Measurements from ENCODE around the gene USP32. TPM values are rescaled to one million over a fixed set of nuclear protein-coding genes. Genes with fewer than 3 reads are reported as not detected.
"Not testable (repeated sequence)": the region's sequence is repeated elsewhere in the genome, so short reads cannot be mapped to it uniquely, and the experiment has no call there.

The USP32 gene
- total and polyA plus RNA-seq, 10 of the 15 experiments (the other 5 are each of a cell fraction or from before 2014, with no cell fraction given) = 7.8 to 37.3 (median 25.5) TPM

- TF ChIP-seq IRF3 (IDR thresholded peaks at IDR 0.05) (no peak), POU2F2 (IDR thresholded peaks at IDR 0.05; ENCODE audit: borderline replicate concordance, low read depth, low read length) (no peak), KLF5 (IDR thresholded peaks at IDR 0.05; ENCODE audit: partially characterized antibody) (no peak)
- SMC1A ChIA-PET (ENCODE audit: uncharacterized antibody, unreplicated experiment) = no interaction called here
- in situ Hi-C loops (cut with MboI) = no loop called here
Measured at GRCh38 chr17:60193482-60193881, 198.5 kb downstream of the USP32 start.

GRCh38 chr17:60193032-60193431 lies 198.9 kb downstream of the USP32 start:
- H3K27me3 ChIP-seq (replicated peaks in 1 of 2; ENCODE audit: control insufficient read depth in 2 of 2, insufficient read depth in 2 of 2, low read length in 1 of 2); H2AFZ ChIP-seq (ENCODE audit: control insufficient read depth, low read depth, low read length); H3K4me2 ChIP-seq (ENCODE audit: control insufficient read depth, insufficient read depth); DNase-seq (ENCODE audit: low read depth, low spot score); SMC1A ChIA-PET (ENCODE audit: uncharacterized antibody, unreplicated experiment); H3K4me1 ChIP-seq (ENCODE audit: control insufficient read depth, insufficient read depth, low read length); H3K9me3 ChIP-seq (replicated peaks; ENCODE audit: control insufficient read depth, insufficient read depth, low read length); ATAC-seq; H3K79me2 ChIP-seq (ENCODE audit: control insufficient read depth, insufficient read depth, low read length); CTCF ChIA-PET; H3K4me3 ChIP-seq; BruUV-seq (replicated peaks); FAIRE-seq; in situ Hi-C loops (cut with MboI); H4K20me1 ChIP-seq (ENCODE audit: control insufficient read depth, insufficient read depth); H3K9ac ChIP-seq (ENCODE audit: control insufficient read depth, insufficient read depth, low read length); intact Hi-C loops (cut with micrococcal nuclease; ENCODE audit: unreplicated experiment); H3K27ac ChIP-seq (ENCODE audit: control insufficient read depth, insufficient read depth); H3K36me3 ChIP-seq (ENCODE audit: control insufficient read depth in 2 of 2, insufficient read depth in 2 of 2, low read length in 1 of 2); POLR2A ChIA-PET: not testable (repeated sequence)
- RAD21 ChIA-PET (ENCODE audit: unreplicated experiment) = interaction anchor here (1.4 kb wide), 1 partner anchor 50 kb away, joined by 3 read pairs; no protein-coding TSS in a partner anchor
- WGBS (ENCODE audit: insufficient coverage, insufficient replicate concordance, low lambda C conversion rate, missing lambda C conversion rate) = 67% methylated on average over 3 of the region's 3 CpGs

More at GRCh38 chr17:60193482-60193881, 198.5 kb downstream of the USP32 start:
- CTCF ChIA-PET = no interaction called here
- POLR2A ChIA-PET = no interaction called here
- Histone ChIP-seq H3K27ac (ENCODE audit: control insufficient read depth, insufficient read depth) (no peak overlapping the region), H3K4me1 (ENCODE audit: control insufficient read depth, insufficient read depth, low read length) (no peaks in the 10 kb centered on the region), H3K36me3 (ENCODE audit: control insufficient read depth in 2 of 2, insufficient read depth in 2 of 2, low read length in 1 of 2) (peaks cover 0 to 4% of the 10 kb centered on the region in 2 experiments; a peak in 2 of 4 replicates), H4K20me1 (ENCODE audit: control insufficient read depth, insufficient read depth) (no peaks in the 10 kb centered on the region), H3K4me3 (no peak overlapping the region), H3K79me2 (ENCODE audit: control insufficient read depth, insufficient read depth, low read length) (no peaks in the 10 kb centered on the region), H2AFZ (ENCODE audit: control insufficient read depth, low read depth, low read length) (no peak overlapping the region), H3K4me2 (ENCODE audit: control insufficient read depth, insufficient read depth) (no peak overlapping the region), H3K9ac (ENCODE audit: control insufficient read depth, insufficient read depth, low read length) (no peak overlapping the region), H3K9me3 (replicated peaks; ENCODE audit: control insufficient read depth, insufficient read depth, low read length) (no peaks in the 10 kb centered on the region), H3K27me3 (replicated peaks in 1 of 2; ENCODE audit: control insufficient read depth in 2 of 2, insufficient read depth in 2 of 2, low read length in 1 of 2) (no peaks in the 10 kb centered on the region)
- DNase-seq (ENCODE audit: low read depth, low spot score) = no peak
- 79% methylated on average over 2 of the region's 2 CpGs for WGBS (ENCODE audit: insufficient coverage, insufficient replicate concordance, low lambda C conversion rate, missing lambda C conversion rate)
- RAD21 ChIA-PET (ENCODE audit: unreplicated experiment) = no interaction called here
- no peak for FAIRE-seq
- no TSS peak for BruUV-seq (replicated peaks)
- no peak for ATAC-seq
- intact Hi-C loops (cut with micrococcal nuclease; ENCODE audit: unreplicated experiment) = no loop called here

GRCh38 chr17:60190032-60190431 lies 201.9 kb downstream of the USP32 start:
- intact Hi-C loops (cut with micrococcal nuclease; ENCODE audit: unreplicated experiment); H2AFZ ChIP-seq (ENCODE audit: control insufficient read depth, low read depth, low read length); H3K27me3 ChIP-seq (replicated peaks in 1 of 2; ENCODE audit: control insufficient read depth in 2 of 2, insufficient read depth in 2 of 2, low read length in 1 of 2); RAD21 ChIA-PET (ENCODE audit: unreplicated experiment); in situ Hi-C loops (cut with MboI); H3K9ac ChIP-seq (ENCODE audit: control insufficient read depth, insufficient read depth, low read length); H3K79me2 ChIP-seq (ENCODE audit: control insufficient read depth, insufficient read depth, low read length); BruUV-seq (replicated peaks); CTCF ChIA-PET; FAIRE-seq; POLR2A ChIA-PET; H3K4me1 ChIP-seq (ENCODE audit: control insufficient read depth, insufficient read depth, low read length); H3K4me3 ChIP-seq; H3K27ac ChIP-seq (ENCODE audit: control insufficient read depth, insufficient read depth); DNase-seq (ENCODE audit: low read depth, low spot score); H3K9me3 ChIP-seq (replicated peaks; ENCODE audit: control insufficient read depth, insufficient read depth, low read length); H3K36me3 ChIP-seq (ENCODE audit: control insufficient read depth in 2 of 2, insufficient read depth in 2 of 2, low read length in 1 of 2); ATAC-seq; H4K20me1 ChIP-seq (ENCODE audit: control insufficient read depth, insufficient read depth); H3K4me2 ChIP-seq (ENCODE audit: control insufficient read depth, insufficient read depth): not testable (repeated sequence)
- 97% methylated on average over 4 of the region's 4 CpGs for WGBS (ENCODE audit: insufficient coverage, insufficient replicate concordance, low lambda C conversion rate, missing lambda C conversion rate)
- SMC1A ChIA-PET (ENCODE audit: uncharacterized antibody, unreplicated experiment) = interaction anchor here (0.7 kb wide), 1 partner anchor 19 kb away, joined by 3 read pairs; no protein-coding TSS in a partner anchor

Measured in GM12878 (cell line).